Activated T-helper 17 cell treated with anti-CD3 and anti-CD28 coated beads, Interleukin-2, amount 50 U/mL, for 72 hours (primary cell): ENCODE measurements around the gene REXO1. TPM values are rescaled to one million over a fixed set of nuclear protein-coding genes. Genes with fewer than 3 reads are reported as not detected.
A peak's percentile ranks its signal among the peaks of the same experiment; 100 is the strongest.
"Not testable (repeated sequence)": the region's sequence is repeated elsewhere in the genome, so short reads cannot be mapped to it uniquely, and the experiment has no call there.

ENCODE experiments used
- ATAC-seq: fragments of 150-1000 bp; cut with Tn5 transposase; replicated peaks from 2 replicates; pipeline ENCODE4 v1.10.0; 2021; ENCODE audit warnings: mild to moderate bottlenecking, moderate library complexity
- H3K27ac Mint-ChIP-seq: one replicate; pipeline ENCODE4 v1.8.0; 2022; ENCODE audit warnings: mixed read lengths
- H3K27me3 Mint-ChIP-seq: one replicate; pipeline ENCODE4 v1.8.0; 2022; ENCODE audit warnings: mixed read lengths
- H3K36me3 Mint-ChIP-seq: one replicate; pipeline ENCODE4 v1.8.0; 2022; ENCODE audit warnings: low read depth, mild to moderate bottlenecking, mixed read lengths
- H3K4me1 Mint-ChIP-seq: one replicate; pipeline ENCODE4 v1.8.0; 2022; ENCODE audit warnings: mixed read lengths
- H3K4me3 Mint-ChIP-seq: one replicate; pipeline ENCODE4 v1.8.0; 2022; ENCODE audit warnings: mild to moderate bottlenecking, mixed read lengths
- H3K9me3 Mint-ChIP-seq: one replicate; pipeline ENCODE4 v1.8.0; 2022; ENCODE audit warnings: mixed read lengths
- total RNA-seq, 2 donors: library from RNA; stranded (reverse); gene quantifications; one replicate each; pipeline ENCODE4 v1.2.3, GENCODE V29; 2022

Gene REXO1
- total RNA-seq, 2 donors from 2014 or later, result 39.7 to 50.0 TPM

- Mint-ChIP-seq H3K9me3 (no peaks in the 10 kb centered on the region), H3K4me3 (peak overlapping the region; percentile 12), H3K27me3 (no peaks in the 10 kb centered on the region), H3K4me1 (peaks cover 14% of the 10 kb centered on the region), H3K36me3 (peaks cover 38% of the 10 kb centered on the region), H3K27ac (no peak overlapping the region)
- ATAC-seq, result no peak
Observed at GRCh38 chr19:1880611-1881392, 32.5 kb upstream of the REXO1 start.

- not testable (repeated sequence) for H3K27me3 Mint-ChIP-seq, H3K4me3 Mint-ChIP-seq
Observed at GRCh38 chr19:1879982-1880381, 31.7 kb upstream of the REXO1 start.

GRCh38 chr19:1878583-1878982 is 30.3 kb upstream of the REXO1 start:
- not testable (repeated sequence) for H3K4me3 Mint-ChIP-seq, ATAC-seq, H3K27me3 Mint-ChIP-seq, H3K27ac Mint-ChIP-seq, H3K9me3 Mint-ChIP-seq
- peaks cover 13% of the 10 kb centered on the region for H3K4me1 Mint-ChIP-seq
- H3K36me3 Mint-ChIP-seq, result peaks cover 47% of the 10 kb centered on the region

More at GRCh38 chr19:1879982-1880381, 31.7 kb upstream of the REXO1 start:
- H3K27ac Mint-ChIP-seq, ATAC-seq, H3K9me3 Mint-ChIP-seq: not testable (repeated sequence)
- Mint-ChIP-seq H3K36me3 (peaks cover 45% of the 10 kb centered on the region), H3K4me1 (peaks cover 14% of the 10 kb centered on the region)

GRCh38 chr19:1877280-1877660 is 29.0 kb upstream of the REXO1 start:
- not testable (repeated sequence) for H3K9me3 Mint-ChIP-seq, H3K27ac Mint-ChIP-seq, H3K4me3 Mint-ChIP-seq, H3K4me1 Mint-ChIP-seq, H3K27me3 Mint-ChIP-seq, ATAC-seq
- peaks cover 46% of the 10 kb centered on the region for H3K36me3 Mint-ChIP-seq

GRCh38 chr19:1876496-1877279 is 28.4 kb upstream of the REXO1 start:
- not testable (repeated sequence) for H3K9me3 Mint-ChIP-seq, H3K4me1 Mint-ChIP-seq, H3K27me3 Mint-ChIP-seq
- peak overlapping the region; percentile 98 for H3K4me3 Mint-ChIP-seq
- H3K36me3 Mint-ChIP-seq, result peaks cover 45% of the 10 kb centered on the region
- H3K27ac Mint-ChIP-seq, result peak overlapping the region; percentile 95
- peak; percentile 3 for ATAC-seq

- Mint-ChIP-seq H3K27ac (peak overlapping the region; percentile 95), H3K36me3 (peaks cover 48% of the 10 kb centered on the region), H3K4me3 (peak overlapping the region; percentile 98), H3K4me1 (peaks cover 6% of the 10 kb centered on the region), H3K27me3 (no peaks in the 10 kb centered on the region), H3K9me3 (no peaks in the 10 kb centered on the region)
- ATAC-seq, result peak; percentile 98
Observed at GRCh38 chr19:1875646-1876495, 27.6 kb upstream of the REXO1 start.

GRCh38 chr19:1875265-1875645 is 27.0 kb upstream of the REXO1 start:
- H3K27ac Mint-ChIP-seq, result peak overlapping the region; percentile 95
- H3K27me3 Mint-ChIP-seq, H3K4me1 Mint-ChIP-seq, ATAC-seq, H3K9me3 Mint-ChIP-seq: not testable (repeated sequence)
- H3K4me3 Mint-ChIP-seq, result peak overlapping the region; percentile 98
- peaks cover 54% of the 10 kb centered on the region for H3K36me3 Mint-ChIP-seq

- Mint-ChIP-seq H3K27ac (peak overlapping the region; percentile 95), H3K36me3 (peaks cover 56% of the 10 kb centered on the region), H3K4me3 (peak overlapping the region; percentile 98), H3K9me3 (no peaks in the 10 kb centered on the region), H3K27me3 (no peaks in the 10 kb centered on the region), H3K4me1 (peaks cover 6% of the 10 kb centered on the region)
- ATAC-seq, result peak; percentile 28
Observed at GRCh38 chr19:1874554-1875185, 26.4 kb upstream of the REXO1 start.

- Mint-ChIP-seq H3K9me3 (no peaks in the 10 kb centered on the region), H3K27me3 (no peaks in the 10 kb centered on the region), H3K4me3 (peak overlapping the region; percentile 98), H3K4me1 (peaks cover 6% of the 10 kb centered on the region), H3K36me3 (peaks cover 56% of the 10 kb centered on the region), H3K27ac (peak overlapping the region; percentile 95)
- no peak for ATAC-seq
Observed at GRCh38 chr19:1873524-1874473, 25.5 kb upstream of the REXO1 start.

GRCh38 chr19:1872807-1873523 is 24.7 kb upstream of the REXO1 start:
- no peak for ATAC-seq
- Mint-ChIP-seq H3K9me3 (no peaks in the 10 kb centered on the region), H3K4me3 (peak overlapping the region; percentile 98)

GRCh38 chr19:1871630-1872029 is 23.3 kb upstream of the REXO1 start:
- no peak for ATAC-seq

More at GRCh38 chr19:1872807-1873523, 24.7 kb upstream of the REXO1 start:
- Mint-ChIP-seq H3K27me3 (no peaks in the 10 kb centered on the region), H3K27ac (no peak overlapping the region), H3K36me3 (peaks cover 56% of the 10 kb centered on the region), H3K4me1 (peaks cover 6% of the 10 kb centered on the region)

GRCh38 chr19:1871140-1871597 is 22.9 kb upstream of the REXO1 start:
- H3K4me3 Mint-ChIP-seq, result no peak overlapping the region
- peaks cover 6% of the 10 kb centered on the region for H3K4me1 Mint-ChIP-seq
- no peak overlapping the region for H3K27ac Mint-ChIP-seq
- H3K36me3 Mint-ChIP-seq, result peaks cover 51% of the 10 kb centered on the region
- ATAC-seq, result no peak
- H3K27me3 Mint-ChIP-seq, result no peaks in the 10 kb centered on the region
- H3K9me3 Mint-ChIP-seq, result no peaks in the 10 kb centered on the region

More at GRCh38 chr19:1871630-1872029, 23.3 kb upstream of the REXO1 start:
- H3K36me3 Mint-ChIP-seq, result peaks cover 56% of the 10 kb centered on the region
- H3K27ac Mint-ChIP-seq, result no peak overlapping the region
- H3K4me1 Mint-ChIP-seq, result peaks cover 6% of the 10 kb centered on the region
- no peaks in the 10 kb centered on the region for H3K9me3 Mint-ChIP-seq
- no peak overlapping the region for H3K4me3 Mint-ChIP-seq
- no peaks in the 10 kb centered on the region for H3K27me3 Mint-ChIP-seq
